GM23248 (cell line): ENCODE data around the gene RERE. TPM values are rescaled to one million over a fixed set of nuclear protein-coding genes. Genes with fewer than 3 reads are reported as not detected.

ENCODE experiments used
- DNase-seq: peaks from one replicate; pipeline ENCODE4 v3.0.0-alpha.2; 2015
- H2AFZ ChIP-seq: fragments of 200-600 bp; sonication (generic); 2 replicates; pipeline ENCODE4 v1.6.1; 2016; ENCODE audit warnings: antibody characterized with exemption
- H3F3A ChIP-seq: fragments of 200-600 bp; sonication (generic); 2 replicates; pipeline ENCODE4 v1.6.1; 2016; ENCODE audit warnings: mild to moderate bottlenecking, antibody characterized with exemption, mixed run types; ENCODE audit not compliant: insufficient read depth
- H3K27ac ChIP-seq: fragments of 200-600 bp; sonication (generic); 2 replicates; pipeline ENCODE4 v1.5.1; 2016; ENCODE audit warnings: mild to moderate bottlenecking
- H3K27me3 ChIP-seq: fragments of 200-600 bp; sonication (generic); replicated peaks from 2 replicates; pipeline ENCODE4 v1.6.1; 2016; ENCODE audit warnings: mild to moderate bottlenecking; ENCODE audit not compliant: insufficient read depth
- H3K36me3 ChIP-seq: fragments of 200-600 bp; sonication (generic); 2 replicates; pipeline ENCODE4 v1.6.1; 2016; ENCODE audit warnings: low read depth, mild to moderate bottlenecking
- H3K4me1 ChIP-seq: fragments of 200-600 bp; sonication (generic); 2 replicates; pipeline ENCODE4 v1.6.1; 2016; ENCODE audit warnings: mild to moderate bottlenecking; ENCODE audit not compliant: insufficient read depth
- H3K4me2 ChIP-seq: fragments of 200-600 bp; sonication (generic); one replicate; pipeline ENCODE4 v1.6.1; 2016; ENCODE audit warnings: mild to moderate bottlenecking; ENCODE audit not compliant: unreplicated experiment
- H3K4me3 ChIP-seq: fragments of 200-600 bp; sonication (generic); 2 replicates; pipeline ENCODE4 v1.5.1; 2016; ENCODE audit warnings: mild to moderate bottlenecking
- H3K79me2 ChIP-seq: fragments of 200-600 bp; sonication (generic); 2 replicates; pipeline ENCODE4 v1.6.1; 2016; ENCODE audit warnings: mild to moderate bottlenecking; ENCODE audit not compliant: insufficient read depth
- H3K9ac ChIP-seq: fragments of 200-600 bp; sonication (generic); 2 replicates; pipeline ENCODE4 v1.6.1; 2016; ENCODE audit warnings: mild to moderate bottlenecking
- H3K9me2 ChIP-seq: fragments of 200-600 bp; sonication (generic); 2 replicates; pipeline ENCODE4 v1.6.1; 2016; ENCODE audit warnings: mixed run types, mild to moderate bottlenecking, moderate library complexity; ENCODE audit not compliant: insufficient read depth
- H3K9me3 ChIP-seq: fragments of 200-600 bp; sonication (generic); one replicate; pipeline ENCODE4 v1.6.1; 2017; ENCODE audit warnings: low read depth
- H4K20me1 ChIP-seq: fragments of 200-600 bp; sonication (generic); 2 replicates; pipeline ENCODE4 v1.6.0; 2016; ENCODE audit not compliant: insufficient read depth
- EZH2 ChIP-seq: fragments of 200-600 bp; sonication (generic); IDR thresholded peaks from 2 replicates; pipeline ENCODE4 v1.6.1; 2018; ENCODE audit warnings: antibody characterized with exemption, mild to moderate bottlenecking; ENCODE audit not compliant: insufficient read depth, poor library complexity, severe bottlenecking
- EZH2phosphoT487 ChIP-seq: fragments of 200-600 bp; sonication (generic); IDR thresholded peaks from 2 replicates; pipeline ENCODE4 v1.6.1; 2018; ENCODE audit warnings: antibody characterized with exemption, moderate library complexity, mild to moderate bottlenecking, low read depth; ENCODE audit not compliant: insufficient read depth
- WGBS, 2 experiments: methylation state at CpG; one replicate each; pipeline ENCODE4 v1.1.6; 2015 to 2017; ENCODE audit warnings: low lambda C conversion rate in 2 of 2, low coverage in 1 of 2; ENCODE audit errors: missing lambda C conversion rate in 2 of 2; 5-methylcytosine and 5-hydroxymethylcytosine counted together
- in situ Hi-C: fragments of 300-500 bp; cut with MboI; formaldehyde crosslinking; loops from 2 replicates; pipeline ENCODE4 v1.15.0; 2020
- polyA plus RNA-seq: library from polyadenylated mRNA; unstranded; fragments of >200 nt; fragmentation: Nextera tagmentation; extraction: Ambion mirVana; gene quantifications from 2 replicates; pipeline ENCODE4 v1.2.1, GENCODE V29; 2016
- total RNA-seq: library from RNA; depleted of rRNA; stranded (reverse); fragments of >200 nt; shearing (Covaris generic); gene quantifications from 2 replicates; pipeline ENCODE4 v1.2.3, GENCODE V29; 2014

Gene RERE
- total and polyA plus RNA-seq, 2 experiments from 2014 or later: 26.0 to 26.2 TPM

- H3K4me1 ChIP-seq: peaks cover 13% of the 10 kb centered on the region
- no peaks in the 10 kb centered on the region for H3K36me3 ChIP-seq
- WGBS, 2 experiments: 96 to 98% methylated on average over 6 of the region's 6 CpGs
- no peaks in the 10 kb centered on the region for H3K9me2 ChIP-seq
- in situ Hi-C loops: no loop called here
- H2AFZ ChIP-seq: no peak overlapping the region
- no peak overlapping the region for H3K4me3 ChIP-seq
- no peak overlapping the region for H3K9ac ChIP-seq
- H3F3A ChIP-seq: no peaks in the 10 kb centered on the region
- no peaks in the 10 kb centered on the region for H3K27me3 ChIP-seq
- no peak for DNase-seq
- TF ChIP-seq EZH2: no peak
- TF ChIP-seq EZH2phosphoT487: no peak
- H3K9me3 ChIP-seq: no peaks in the 10 kb centered on the region
- H3K4me2 ChIP-seq: no peak overlapping the region
- peaks cover 93% of the 10 kb centered on the region for H3K79me2 ChIP-seq
- no peaks in the 10 kb centered on the region for H4K20me1 ChIP-seq
- H3K27ac ChIP-seq: no peak overlapping the region
These were observed 127.8 kb downstream of the RERE start for GRCh38 chr1:8689431-8690252.

GRCh38 chr1:8687538-8687937 lies 129.9 kb downstream of the RERE start:
- no peak overlapping the region; the same call in 1 of the 2 replicates for H3K9ac ChIP-seq
- H3F3A ChIP-seq: no peaks in the 10 kb centered on the region
- WGBS, 2 experiments: 74% methylated on average over 2 of the region's 2 CpGs
- peaks cover 93% of the 10 kb centered on the region for H3K79me2 ChIP-seq
- H3K4me2 ChIP-seq: no peak overlapping the region
- no peak for DNase-seq
- TF ChIP-seq EZH2phosphoT487: no peak
- no peak for TF ChIP-seq EZH2
- H3K27ac ChIP-seq: no peak overlapping the region
- no peak overlapping the region for H3K4me3 ChIP-seq
- no peaks in the 10 kb centered on the region for H3K9me2 ChIP-seq
- H3K36me3 ChIP-seq: no peaks in the 10 kb centered on the region
- in situ Hi-C loops: no loop called here
- H2AFZ ChIP-seq: no peak overlapping the region
- H3K27me3 ChIP-seq: no peaks in the 10 kb centered on the region
- H4K20me1 ChIP-seq: no peaks in the 10 kb centered on the region
- no peaks in the 10 kb centered on the region for H3K9me3 ChIP-seq
- peaks cover 13% of the 10 kb centered on the region for H3K4me1 ChIP-seq

- Histone ChIP-seq H3K9me3 (no peaks in the 10 kb centered on the region), H3K36me3 (no peaks in the 10 kb centered on the region), H2AFZ (no peak overlapping the region; the same call in 1 of the 2 replicates), H3K27ac (peak overlapping the region; percentile 11; the same call in 1 of the 2 replicates), H4K20me1 (no peaks in the 10 kb centered on the region), H3K4me1 (peaks cover 13% of the 10 kb centered on the region), H3K79me2 (peaks cover 93% of the 10 kb centered on the region), H3K9me2 (no peaks in the 10 kb centered on the region), H3K4me2 (no peak overlapping the region), H3K9ac (peak overlapping the region; percentile 2; the same call in 1 of the 2 replicates), H3K27me3 (no peaks in the 10 kb centered on the region), H3K4me3 (no peak overlapping the region), H3F3A (no peaks in the 10 kb centered on the region)
- in situ Hi-C loops: no loop called here
- peak; percentile 50 for DNase-seq
- 28 to 38% methylated on average over 4 of the region's 4 CpGs for WGBS, 2 experiments
- TF ChIP-seq EZH2: no peak
- no peak for TF ChIP-seq EZH2phosphoT487
These were observed 130.4 kb downstream of the RERE start for GRCh38 chr1:8687039-8687438.

GRCh38 chr1:8685463-8685862 lies 132.0 kb downstream of the RERE start:
- Histone ChIP-seq H3K9me3 (no peaks in the 10 kb centered on the region), H3F3A (no peaks in the 10 kb centered on the region), H3K4me2 (no peak overlapping the region), H2AFZ (no peak overlapping the region), H3K36me3 (no peaks in the 10 kb centered on the region), H3K9me2 (no peaks in the 10 kb centered on the region), H3K27me3 (no peaks in the 10 kb centered on the region), H3K4me1 (peaks cover 13% of the 10 kb centered on the region), H3K4me3 (no peak overlapping the region), H3K9ac (no peak overlapping the region), H3K27ac (no peak overlapping the region), H3K79me2 (peaks cover 94% of the 10 kb centered on the region), H4K20me1 (no peaks in the 10 kb centered on the region)
- in situ Hi-C loops: no loop called here
- no peak for DNase-seq
- 86 to 95% methylated on average over 8 of the region's 8 CpGs for WGBS, 2 experiments
- TF ChIP-seq EZH2phosphoT487 (no peak), EZH2 (no peak)
